ENCODE measurements around the gene SSH2. TPM values are rescaled to one million over a fixed set of nuclear protein-coding genes. Genes with fewer than 3 reads are reported as not detected.

SSH2 gene
- polyA plus RNA-seq, 3 donors = 31.9 to 66.6 (median 54.0) TPM

DNA sequence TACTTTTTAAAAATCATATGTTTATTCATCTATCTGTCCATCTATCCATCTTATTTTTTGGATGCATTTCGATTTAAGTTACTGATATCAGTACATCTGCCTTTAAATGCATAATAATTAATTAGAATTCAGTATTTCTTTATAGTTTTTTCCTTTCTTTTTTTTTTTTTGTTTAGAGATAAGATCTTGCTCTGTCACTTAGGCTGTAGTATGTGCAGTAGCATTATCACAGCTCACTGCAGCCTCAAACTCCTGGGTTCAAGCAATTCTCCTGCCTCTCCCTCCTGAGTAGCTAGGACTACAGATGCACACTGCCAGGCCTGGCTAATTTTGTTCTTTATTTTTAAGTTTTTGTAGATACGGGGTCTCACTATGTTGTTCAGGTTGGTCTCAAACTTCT lies 133.4 kb downstream of the SSH2 start:
- TF ChIP-seq, protein P1, sequence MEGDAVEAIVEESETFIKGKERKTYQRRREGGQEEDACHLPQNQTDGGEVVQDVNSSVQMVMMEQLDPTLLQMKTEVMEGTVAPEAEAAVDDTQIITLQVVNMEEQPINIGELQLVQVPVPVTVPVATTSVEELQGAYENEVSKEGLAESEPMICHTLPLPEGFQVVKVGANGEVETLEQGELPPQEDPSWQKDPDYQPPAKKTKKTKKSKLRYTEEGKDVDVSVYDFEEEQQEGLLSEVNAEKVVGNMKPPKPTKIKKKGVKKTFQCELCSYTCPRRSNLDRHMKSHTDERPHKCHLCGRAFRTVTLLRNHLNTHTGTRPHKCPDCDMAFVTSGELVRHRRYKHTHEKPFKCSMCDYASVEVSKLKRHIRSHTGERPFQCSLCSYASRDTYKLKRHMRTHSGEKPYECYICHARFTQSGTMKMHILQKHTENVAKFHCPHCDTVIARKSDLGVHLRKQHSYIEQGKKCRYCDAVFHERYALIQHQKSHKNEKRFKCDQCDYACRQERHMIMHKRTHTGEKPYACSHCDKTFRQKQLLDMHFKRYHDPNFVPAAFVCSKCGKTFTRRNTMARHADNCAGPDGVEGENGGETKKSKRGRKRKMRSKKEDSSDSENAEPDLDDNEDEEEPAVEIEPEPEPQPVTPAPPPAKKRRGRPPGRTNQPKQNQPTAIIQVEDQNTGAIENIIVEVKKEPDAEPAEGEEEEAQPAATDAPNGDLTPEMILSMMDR (IDR thresholded peaks at IDR 0.05) = no peak
- H3K4me3 Mint-ChIP-seq = no peak overlapping the region

DNA sequence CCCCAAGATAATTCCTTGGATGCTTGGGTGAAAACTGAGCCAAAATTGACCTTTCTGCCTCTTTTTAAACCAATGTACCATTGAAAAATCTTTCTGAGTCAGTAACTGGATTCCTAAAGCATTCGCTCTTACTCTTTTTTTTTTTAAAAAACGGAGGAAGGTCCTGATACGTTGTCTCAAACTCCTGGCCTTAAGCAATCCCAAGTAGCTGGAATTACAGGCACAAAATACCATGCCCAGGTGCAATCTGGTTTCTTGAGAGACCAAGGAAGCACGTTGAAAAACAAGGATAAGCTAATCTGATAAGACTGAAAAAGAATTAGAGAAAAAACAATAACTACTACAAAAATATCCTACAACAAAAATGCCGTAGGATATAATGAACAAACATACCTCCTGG lies 136.5 kb downstream of the SSH2 start:
- H3K4me3 Mint-ChIP-seq = no peak overlapping the region
- H3K9me3 Mint-ChIP-seq = no peaks in the 10 kb centered on the region
- H3K27me3 Mint-ChIP-seq (ENCODE audit: low read depth in 3 of 3) = no peaks in the 10 kb centered on the region
- Histone ChIP-seq H3K36me3 (replicated peaks in 1 of 2; ENCODE audit: control insufficient read depth in 1 of 2, insufficient read depth in 2 of 2, low read length in 2 of 2) (peaks cover 0 to 11% of the 10 kb centered on the region in 2 donors), H4K20me1 (ENCODE audit: insufficient read depth, low read length) (no peaks in the 10 kb centered on the region), H2AFZ (ENCODE audit: insufficient read depth, low read depth, low read length, poor library complexity, severe bottlenecking) (no peak overlapping the region), H3K79me2 (ENCODE audit: insufficient read depth, low read length) (no peaks in the 10 kb centered on the region), H3K4me1 (ENCODE audit: control insufficient read depth in 1 of 2, insufficient read depth in 2 of 2, low read length in 2 of 2) (peaks cover 17 to 24% of the 10 kb centered on the region in 2 donors), H3K27me3 (ENCODE audit: control insufficient read depth in 2 of 2, insufficient read depth in 2 of 2, low read length in 2 of 2) (no peaks in the 10 kb centered on the region), H3K27ac (ENCODE audit: low read depth in 1 of 2, low read length in 2 of 2) (no peak overlapping the region), H3K4me3 (replicated peaks in 1 of 3; ENCODE audit: low read depth in 2 of 3, low read length in 3 of 3) (no peak overlapping the region), H3K9me3 (replicated peaks in 1 of 2; ENCODE audit: control insufficient read depth in 1 of 2, insufficient read depth in 1 of 2, low read length in 2 of 2) (no peaks in the 10 kb centered on the region), H3K4me2 (replicated peaks; ENCODE audit: extremely low read depth, low read length, poor library complexity, severe bottlenecking) (no peak overlapping the region), H3K9ac (ENCODE audit: insufficient read depth, low read length, poor library complexity, severe bottlenecking) (no peak overlapping the region)
- no peak overlapping the region for H3K27ac Mint-ChIP-seq
- TF ChIP-seq, protein P1 (IDR thresholded peaks at IDR 0.05) = no peak
- no peak for DNase-seq
- H3K36me3 Mint-ChIP-seq = peaks cover 4 to 13% of the 10 kb centered on the region in 2 donors
- peaks cover 23% of the 10 kb centered on the region for H3K4me1 Mint-ChIP-seq
- intact Hi-C loops (cut with micrococcal nuclease) = loop anchor here in 1 of 2 donors (10.0 kb wide), 1 partner anchor 301 kb away; no protein-coding TSS in a partner anchor
- 93% methylated on average over 3 of the region's 5 CpGs for WGBS (ENCODE audit: insufficient coverage)

More for the DNA sequence above, 133.4 kb downstream of the SSH2 start:
- Histone ChIP-seq H4K20me1 (ENCODE audit: insufficient read depth, low read length) (no peaks in the 10 kb centered on the region), H3K9me3 (replicated peaks in 1 of 2; ENCODE audit: control insufficient read depth in 1 of 2, insufficient read depth in 1 of 2, low read length in 2 of 2) (no peaks in the 10 kb centered on the region), H3K27me3 (ENCODE audit: control insufficient read depth in 2 of 2, insufficient read depth in 2 of 2, low read length in 2 of 2) (no peaks in the 10 kb centered on the region), H3K4me3 (replicated peaks in 1 of 3; ENCODE audit: low read depth in 2 of 3, low read length in 3 of 3) (no peak overlapping the region), H3K9ac (ENCODE audit: insufficient read depth, low read length, poor library complexity, severe bottlenecking) (no peak overlapping the region), H3K79me2 (ENCODE audit: insufficient read depth, low read length) (no peaks in the 10 kb centered on the region), H3K4me1 (ENCODE audit: control insufficient read depth in 1 of 2, insufficient read depth in 2 of 2, low read length in 2 of 2) (peaks cover 0 to 5% of the 10 kb centered on the region in 2 donors), H3K27ac (ENCODE audit: low read depth in 1 of 2, low read length in 2 of 2) (no peak overlapping the region), H3K36me3 (replicated peaks in 1 of 2; ENCODE audit: control insufficient read depth in 1 of 2, insufficient read depth in 2 of 2, low read length in 2 of 2) (peaks cover 0 to 11% of the 10 kb centered on the region in 2 donors), H2AFZ (ENCODE audit: insufficient read depth, low read depth, low read length, poor library complexity, severe bottlenecking) (no peak overlapping the region), H3K4me2 (replicated peaks; ENCODE audit: extremely low read depth, low read length, poor library complexity, severe bottlenecking) (no peak overlapping the region)
- no peak overlapping the region for H3K27ac Mint-ChIP-seq
- intact Hi-C loops (cut with micrococcal nuclease) = loop anchor here in 1 of 2 donors (10.0 kb wide), 1 partner anchor 298 kb away; no protein-coding TSS in a partner anchor
- peaks cover 0 to 2% (median 0%) of the 10 kb centered on the region in 7 donors for H3K9me3 Mint-ChIP-seq
- DNase-seq = no peak
- WGBS (ENCODE audit: insufficient coverage) = 100% methylated on average over 1 of the region's 2 CpGs
- H3K27me3 Mint-ChIP-seq (ENCODE audit: low read depth in 3 of 3) = no peaks in the 10 kb centered on the region
- H3K4me1 Mint-ChIP-seq = peaks cover 3% of the 10 kb centered on the region
- H3K36me3 Mint-ChIP-seq = peaks cover 4 to 13% of the 10 kb centered on the region in 2 donors
